Left colon (tissue), 2 donors: Measurements from ENCODE around the gene CFAP251. TPM values are rescaled to one million over a fixed set of nuclear protein-coding genes. Genes with fewer than 3 reads are reported as not detected.

Experiments used
- ATAC-seq: fragments of 200-7000 bp; cut with Tn5 transposase; one replicate; pipeline ENCODE4 v1.9.1; 2020; ENCODE audit warnings: mild to moderate bottlenecking, moderate library complexity
- DNase-seq, 2 donors: peaks; one replicate each; pipeline ENCODE4 v3.0.0-alpha.2; 2020
- intact Hi-C, 2 donors: fragments of 100-400 bp; cut with DNase I in 1 of 2; cut with micrococcal nuclease in 1 of 2; formaldehyde crosslinking; loops; one replicate each; pipeline versions ENCODE4 v1.11.2 to v1.14.0; 2022; cut with DNase I, micrococcal nuclease
- total RNA-seq, 2 donors: library from RNA; stranded (reverse); fragmentation: NEBNext Ultra II Directional; extraction: Animal tissue kit (Norgen Biotek cat#: 25700); gene quantifications; one replicate each; pipeline ENCODE4 v1.2.1, GENCODE V29; 2021
- donor health status: DM: no; HTN: no; CAD: no.
- donor health status: DM: yes; HTN: yes; CAD: no.

CFAP251 gene
- total RNA-seq, 2 donors from 2014 or later, result 0.34 to 0.75 TPM

DNA sequence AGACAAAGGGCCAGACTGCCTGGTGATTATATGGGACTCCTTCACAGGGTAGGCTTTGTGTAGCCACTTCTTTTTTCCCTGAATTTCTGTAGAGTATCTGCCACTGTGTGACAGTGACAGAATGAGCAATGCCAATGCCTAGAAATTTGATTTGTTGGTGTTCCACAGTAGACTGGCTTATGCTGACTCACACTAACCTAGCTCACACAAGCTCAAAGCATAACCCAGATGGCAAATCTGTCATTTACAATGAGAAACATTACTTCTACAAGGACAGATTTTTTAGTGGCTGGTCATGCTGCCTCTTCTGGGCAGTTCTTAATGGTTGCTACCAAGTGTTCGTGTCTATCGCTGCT, 15.9 kb downstream of the CFAP251 start:
- intact Hi-C loops, result no loop called here
- ATAC-seq (no peak), DNase-seq (no peak)

DNA sequence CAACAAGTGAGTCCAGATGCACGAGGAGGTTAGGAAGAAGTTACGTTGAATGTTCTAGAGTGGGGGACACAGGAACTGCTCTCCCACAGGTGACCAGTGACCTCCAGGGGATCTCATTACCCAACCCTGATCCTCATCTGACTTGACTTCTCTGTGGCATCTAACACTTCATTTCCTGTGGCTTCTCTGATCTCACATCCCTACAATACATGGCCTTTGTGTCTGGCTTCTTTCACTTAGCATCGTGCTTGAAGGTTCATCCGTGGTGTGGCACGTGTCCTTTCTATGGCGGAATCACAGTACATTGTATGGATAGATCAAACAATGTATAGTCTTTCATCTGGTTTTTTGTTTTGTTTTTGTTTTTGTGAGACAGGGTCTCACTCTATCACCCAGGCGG, 19.3 kb downstream of the CFAP251 start:
- DNase-seq (no peak), ATAC-seq (no peak)
- intact Hi-C loops, result no loop called here

DNA sequence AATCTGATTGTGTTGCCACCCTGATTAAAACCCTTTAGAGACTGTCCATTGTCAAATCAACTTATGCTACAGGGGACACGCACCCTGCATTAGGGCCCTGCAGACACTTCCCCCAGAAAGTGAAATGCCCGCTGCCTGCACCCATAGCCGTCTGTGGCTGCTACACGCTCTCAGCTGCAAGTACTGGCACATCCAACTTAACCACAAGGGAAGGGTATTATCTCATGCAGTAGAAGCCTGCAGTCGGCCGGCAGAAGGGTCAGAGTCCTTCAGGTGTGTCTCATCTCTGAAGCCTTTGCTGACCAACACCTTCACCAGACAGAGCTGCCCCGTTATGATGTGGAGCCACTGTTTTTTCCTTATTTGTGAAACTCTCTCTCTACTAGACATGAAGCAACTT, 20.8 kb downstream of the CFAP251 start:
- intact Hi-C loops, result no loop called here
- DNase-seq, result peak; percentile 29 to 34
- ATAC-seq, result peak; percentile 97

DNA sequence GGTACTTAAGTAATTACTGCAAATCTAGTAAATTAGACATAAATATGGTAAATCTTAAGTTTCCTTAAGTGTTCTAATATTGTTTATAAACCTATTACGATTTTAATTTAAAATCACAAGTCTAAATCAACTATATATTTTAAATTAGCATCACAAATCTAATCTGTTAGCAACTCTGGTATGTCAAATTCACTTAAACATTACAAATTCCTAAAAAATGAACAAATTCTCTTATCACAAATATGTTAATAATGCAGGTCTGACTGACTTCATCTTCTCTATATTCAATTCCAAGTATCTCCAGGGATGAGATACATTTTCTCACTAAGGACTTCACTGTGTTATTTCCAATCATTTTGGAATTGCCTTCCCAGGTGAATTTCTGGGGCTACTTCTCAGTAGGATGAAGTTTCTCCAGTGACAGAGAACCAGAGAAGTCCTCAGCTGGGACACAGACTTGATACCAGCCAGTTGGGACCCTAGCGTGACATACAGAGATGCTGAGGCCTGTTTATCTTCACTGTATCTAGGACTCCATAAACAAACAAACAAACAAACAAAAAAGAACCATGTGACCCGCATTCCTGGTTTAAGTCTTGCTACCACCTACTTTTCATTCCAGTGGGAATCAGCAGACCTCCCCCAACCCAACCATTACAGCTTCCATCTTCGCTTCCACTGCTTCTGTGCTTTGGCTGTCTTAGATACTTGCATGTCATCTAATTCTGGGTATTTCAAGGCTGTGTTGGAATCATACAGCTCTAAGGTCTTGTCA, 21.8 kb downstream of the CFAP251 start:
- no peak for ATAC-seq
- DNase-seq, result no peak
- intact Hi-C loops, result no loop called here

DNA sequence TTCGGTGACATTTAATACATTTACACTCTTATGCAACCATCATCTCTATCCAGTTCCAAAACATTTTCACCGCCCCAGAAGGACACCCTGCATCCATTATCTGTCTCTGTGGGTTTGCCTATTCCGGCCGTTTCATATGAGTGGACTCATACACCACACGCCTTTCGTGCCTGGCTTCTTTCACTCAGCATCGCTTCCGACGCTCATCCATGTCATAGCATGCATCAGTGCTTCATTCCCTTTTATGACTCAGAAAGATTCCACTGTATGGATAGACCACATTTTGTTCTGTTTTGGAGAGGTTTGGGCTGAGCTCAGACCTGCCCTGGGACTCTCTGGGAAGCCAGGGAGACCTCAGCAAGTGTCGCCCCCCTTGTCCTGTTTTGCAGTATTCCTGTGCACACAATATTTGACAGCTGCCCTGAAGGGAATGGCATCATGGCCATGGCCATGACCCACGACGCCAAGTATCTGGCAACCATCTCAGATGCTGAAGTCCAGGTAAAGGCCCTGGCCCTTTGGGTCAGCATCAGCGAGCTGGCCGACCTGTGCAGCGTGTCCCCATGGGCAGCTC, 23.8 kb downstream of the CFAP251 start:
- DNase-seq, result no peak
- intact Hi-C loops, result no loop called here
- ATAC-seq, result no peak

DNA sequence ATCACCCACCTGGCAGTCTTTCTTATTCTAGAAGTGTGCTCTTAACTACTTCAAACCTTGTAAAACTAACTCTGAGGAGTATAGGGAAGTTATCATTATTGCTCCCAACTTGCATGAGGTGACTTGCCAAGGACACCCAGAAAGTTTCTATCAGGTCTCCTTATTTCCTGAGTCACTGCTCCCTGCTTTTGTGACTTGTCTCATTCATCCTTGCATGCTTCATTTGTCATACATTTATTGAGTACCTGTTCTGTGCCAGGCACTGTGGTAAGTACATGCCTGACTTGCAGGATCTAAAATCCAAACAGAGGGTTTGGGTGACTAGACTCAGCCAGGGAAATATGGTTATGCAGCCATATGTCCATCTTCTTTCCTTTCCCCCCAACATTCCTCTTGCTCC, 25.5 kb downstream of the CFAP251 start:
- no peak for DNase-seq
- no peak for ATAC-seq
- intact Hi-C loops, result no loop called here

DNA sequence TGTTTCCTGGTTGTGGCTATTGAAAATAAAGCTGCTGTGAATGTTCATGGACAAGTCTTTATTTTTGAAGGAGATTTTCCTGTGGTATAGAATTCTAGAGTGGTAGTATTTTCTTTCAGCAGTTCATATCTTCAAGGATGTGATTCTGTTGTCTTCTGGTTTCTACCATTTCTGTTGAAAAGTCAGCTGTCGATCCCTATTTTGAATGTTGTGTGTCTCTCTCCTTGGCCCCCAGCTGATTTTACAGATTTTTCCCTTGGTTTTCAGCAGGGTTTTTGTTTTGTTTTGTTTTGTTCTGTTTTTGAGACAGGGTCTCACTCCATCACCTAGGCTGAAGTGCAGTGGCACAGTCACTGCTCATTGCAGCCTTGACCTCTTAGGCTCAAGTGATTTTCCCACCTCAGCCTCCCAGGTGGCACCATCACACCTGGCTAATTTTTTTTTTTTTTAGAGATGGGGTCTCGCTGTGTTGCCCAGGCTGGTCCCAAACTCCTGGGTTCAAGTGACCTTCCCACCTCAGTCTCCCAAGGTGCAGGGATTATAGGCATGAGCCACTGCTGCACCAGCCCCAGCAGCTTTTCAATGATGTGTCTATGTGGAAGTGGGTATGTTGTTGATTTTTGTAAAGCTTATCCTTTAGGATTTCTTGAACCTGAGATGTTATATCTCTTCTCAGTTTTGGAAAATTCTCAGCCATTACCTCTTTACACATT, 28.1 kb downstream of the CFAP251 start:
- ATAC-seq, result no peak
- intact Hi-C loops, result no loop called here

DNA sequence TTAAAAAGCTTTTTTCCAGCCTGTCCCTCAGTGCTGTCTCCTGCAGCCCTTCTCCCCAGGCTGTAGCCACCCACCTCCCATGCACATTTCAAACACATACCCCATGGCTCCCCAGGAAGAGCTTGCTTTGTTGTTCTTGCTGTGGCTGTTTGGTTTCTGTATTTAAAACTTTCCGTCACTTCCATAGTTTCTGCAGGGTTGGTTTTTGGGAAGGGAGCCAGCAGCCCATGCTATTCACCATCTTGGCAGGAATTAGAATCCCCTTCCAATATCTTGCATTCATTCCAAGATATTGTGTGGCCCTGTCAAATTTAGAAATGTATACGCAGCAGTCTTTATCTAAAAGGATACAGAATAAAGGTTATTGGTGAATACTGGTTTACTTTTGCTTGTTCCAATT, 29.6 kb downstream of the CFAP251 start:
- intact Hi-C loops, result no loop called here
- ATAC-seq (no peak), DNase-seq (no peak)

More for the DNA sequence above, 28.1 kb downstream of the CFAP251 start:
- no peak for DNase-seq

DNA sequence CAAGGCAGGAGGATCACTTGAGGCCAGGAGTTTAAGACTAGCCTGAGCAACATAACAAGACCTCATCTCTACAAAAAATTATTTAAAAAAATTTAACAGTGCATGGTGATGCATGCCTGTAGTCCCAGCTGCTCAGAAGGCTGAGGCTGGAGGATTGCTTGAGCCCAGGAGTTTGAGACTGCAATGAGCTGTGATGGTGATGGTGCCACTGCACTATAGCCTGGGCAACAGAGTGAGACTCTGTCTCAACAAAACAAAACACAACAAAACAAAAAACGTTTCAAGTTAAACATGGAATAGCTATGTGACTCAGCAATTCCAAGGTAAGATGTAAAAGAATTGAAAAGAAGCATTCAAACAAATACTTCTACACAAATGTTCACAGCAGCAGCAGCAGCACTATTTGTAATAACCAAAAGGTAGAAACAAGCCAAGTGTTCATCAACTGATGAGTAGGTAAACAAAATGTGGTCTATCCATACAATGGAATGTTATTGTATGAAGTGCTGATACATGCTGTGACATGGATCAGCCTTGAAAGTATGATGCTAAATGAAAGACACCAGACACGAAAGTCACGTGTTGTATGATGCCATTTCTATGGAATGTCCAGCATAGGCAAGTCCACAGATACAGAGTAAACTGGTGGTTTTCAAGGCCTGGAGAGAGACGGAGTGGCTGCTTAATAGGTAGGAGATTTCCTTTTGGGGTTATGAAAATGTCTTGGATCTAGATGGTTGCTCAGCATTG, 31.4 kb downstream of the CFAP251 start:
- DNase-seq (no peak), ATAC-seq (no peak)
- intact Hi-C loops, result no loop called here

DNA sequence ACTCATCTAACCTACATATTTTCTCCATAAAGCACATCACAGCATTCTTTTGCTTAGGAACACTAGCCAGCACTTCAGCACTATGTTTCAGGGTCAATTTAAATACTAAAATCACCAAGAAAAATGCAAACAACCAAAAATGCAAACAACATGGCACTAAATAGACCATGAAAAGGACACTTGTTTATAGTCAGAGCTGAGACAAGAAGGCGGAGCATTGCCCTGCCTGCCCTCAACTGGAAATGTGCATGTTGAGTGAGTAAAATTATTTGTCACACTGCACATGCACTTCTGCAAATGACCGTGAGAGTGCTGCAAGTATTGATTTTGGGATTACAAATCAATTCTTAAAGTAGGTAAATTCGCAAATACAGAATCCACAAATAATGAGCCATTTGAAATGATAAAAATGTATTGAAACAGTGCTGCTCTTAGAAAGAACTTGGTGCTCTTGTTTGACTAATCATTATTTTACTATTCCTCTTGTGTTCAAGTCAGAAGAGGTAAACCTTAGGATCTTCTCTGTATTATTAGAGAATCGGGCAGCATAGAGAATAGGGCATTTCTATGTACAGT, 34.8 kb downstream of the CFAP251 start:
- ATAC-seq (no peak), DNase-seq (no peak)
- intact Hi-C loops, result no loop called here

DNA sequence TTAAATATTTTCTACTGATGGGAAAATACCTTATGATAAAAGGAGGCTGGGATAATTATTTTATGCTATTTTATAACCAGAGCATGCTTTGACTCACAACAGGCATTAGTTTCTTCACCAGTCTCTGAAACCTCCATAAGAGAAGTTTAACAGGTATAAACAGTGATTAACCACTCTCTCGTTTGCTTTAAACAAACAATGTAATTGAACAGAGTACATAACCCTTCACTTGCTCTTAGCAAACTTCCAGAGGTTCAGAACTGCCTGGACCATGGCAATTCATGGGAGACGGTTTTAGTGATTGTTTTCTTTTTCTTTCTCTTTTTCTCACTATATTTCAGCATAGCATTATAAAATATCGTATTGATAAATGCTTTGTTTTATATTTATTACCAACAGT, 35.3 kb downstream of the CFAP251 start:
- ATAC-seq, result peak; percentile 62
- intact Hi-C loops, result no loop called here
- DNase-seq, result no peak

DNA sequence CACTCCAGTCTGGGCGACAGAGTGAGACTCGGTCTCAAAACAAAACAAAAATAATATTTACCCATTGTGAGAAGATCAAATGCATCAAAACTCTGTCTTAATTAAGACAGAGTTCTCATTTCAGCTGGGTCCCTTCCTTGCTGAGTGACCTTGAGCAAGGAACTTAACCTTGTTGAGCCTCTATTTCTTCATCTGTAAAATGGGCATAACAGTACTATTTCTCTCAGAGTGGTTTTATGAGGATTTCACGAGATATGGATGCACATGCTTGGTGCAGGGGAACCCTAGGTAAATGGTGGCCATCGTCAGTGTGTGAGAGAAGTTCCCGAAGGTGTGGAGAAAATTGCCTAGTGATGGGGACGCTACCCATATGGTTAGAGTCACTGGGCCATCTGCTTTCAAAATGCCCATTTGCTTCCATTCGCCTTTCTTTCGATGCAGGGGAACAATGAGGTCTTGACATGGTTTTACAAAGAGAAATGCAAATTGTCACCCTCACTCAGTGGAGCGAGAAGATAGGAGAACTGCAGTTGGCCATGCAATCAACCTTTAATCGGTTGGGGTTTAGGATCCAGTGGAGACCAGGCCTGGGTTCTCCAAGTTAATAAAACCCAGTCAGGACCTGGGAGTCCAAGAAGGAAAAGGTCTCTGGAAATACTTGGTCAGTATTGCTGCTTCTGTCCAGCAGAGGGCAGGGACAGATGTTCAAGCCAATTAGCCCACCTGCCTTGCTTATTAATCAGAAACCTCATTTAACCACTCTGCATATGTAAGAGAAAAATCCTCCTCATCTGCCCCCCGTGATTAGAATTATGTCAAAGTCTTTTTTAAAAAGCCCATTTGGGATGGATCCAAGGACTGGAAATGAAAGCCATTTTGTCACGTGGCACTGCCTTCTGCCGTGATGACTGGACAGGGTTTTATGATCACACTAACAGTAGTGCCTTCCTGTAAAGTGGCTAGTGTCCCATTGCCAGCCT, 37.2 kb downstream of the CFAP251 start:
- intact Hi-C loops, result no loop called here
- no peak for DNase-seq
- ATAC-seq, result peak; percentile 50

DNA sequence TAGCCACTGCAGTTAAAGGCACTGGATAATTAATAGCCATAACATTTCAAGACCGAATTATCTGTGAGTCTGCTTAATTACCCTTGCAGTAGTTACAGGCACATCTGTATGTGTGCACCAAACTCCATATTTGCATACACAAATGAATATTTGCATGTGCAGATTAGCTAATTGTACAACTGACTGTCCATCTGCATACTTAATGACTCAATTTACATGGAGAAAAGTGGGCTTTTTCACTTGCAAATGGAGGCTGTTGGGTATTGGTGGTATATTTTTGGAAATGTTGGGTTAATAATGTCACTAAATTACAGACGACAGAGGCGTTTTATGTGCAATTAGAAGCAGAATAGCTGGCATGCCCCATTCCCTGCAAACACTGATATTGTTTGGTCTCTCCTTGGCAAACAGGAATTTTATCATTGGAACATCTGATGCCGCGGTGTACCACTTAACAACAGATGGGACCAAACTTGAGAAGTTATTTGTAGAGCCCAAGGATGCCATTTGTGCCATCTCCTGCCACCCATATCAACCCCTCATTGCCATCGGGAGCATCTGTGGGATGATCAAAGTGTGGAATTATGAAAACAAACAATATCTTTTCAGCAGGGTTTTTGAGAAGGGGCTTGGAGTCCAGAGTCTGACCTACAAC, 39.6 kb downstream of the CFAP251 start:
- intact Hi-C loops, result no loop called here
- DNase-seq (no peak), ATAC-seq (no peak)

DNA sequence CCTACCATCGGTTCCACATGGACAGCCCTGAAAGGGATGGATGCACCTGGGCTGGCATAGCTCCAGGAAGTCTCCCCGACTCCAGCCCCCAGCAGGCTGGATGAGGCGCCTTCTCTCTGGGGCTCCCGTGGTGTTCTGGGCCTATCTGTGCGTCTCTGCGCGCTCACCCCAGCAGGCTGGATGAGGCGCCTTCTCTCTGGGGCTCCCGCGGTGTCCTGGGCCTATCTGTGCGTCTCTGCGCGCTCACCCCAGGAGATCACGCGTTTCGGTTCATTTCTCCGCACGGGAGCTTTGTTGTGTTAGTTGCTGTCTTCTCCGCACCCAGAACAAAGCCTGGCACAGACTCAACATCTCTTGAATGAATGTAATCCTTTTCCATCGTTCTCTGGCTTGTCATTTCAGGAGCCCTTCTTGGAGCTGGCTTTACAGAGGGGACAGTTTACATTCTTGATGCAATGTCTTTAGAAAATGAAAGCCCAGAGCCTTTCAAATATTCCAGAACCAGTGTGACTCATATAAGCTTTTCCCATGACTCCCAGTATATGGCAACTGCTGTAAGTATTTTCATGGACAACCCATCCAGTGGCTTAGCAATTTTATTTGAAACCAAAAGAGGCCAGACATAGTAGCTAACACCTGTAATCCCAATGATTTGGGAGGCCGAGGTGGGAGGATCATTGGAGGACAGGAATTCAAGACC, 40.3 kb downstream of the CFAP251 start:
- DNase-seq (no peak), ATAC-seq (no peak)
- intact Hi-C loops, result no loop called here

DNA sequence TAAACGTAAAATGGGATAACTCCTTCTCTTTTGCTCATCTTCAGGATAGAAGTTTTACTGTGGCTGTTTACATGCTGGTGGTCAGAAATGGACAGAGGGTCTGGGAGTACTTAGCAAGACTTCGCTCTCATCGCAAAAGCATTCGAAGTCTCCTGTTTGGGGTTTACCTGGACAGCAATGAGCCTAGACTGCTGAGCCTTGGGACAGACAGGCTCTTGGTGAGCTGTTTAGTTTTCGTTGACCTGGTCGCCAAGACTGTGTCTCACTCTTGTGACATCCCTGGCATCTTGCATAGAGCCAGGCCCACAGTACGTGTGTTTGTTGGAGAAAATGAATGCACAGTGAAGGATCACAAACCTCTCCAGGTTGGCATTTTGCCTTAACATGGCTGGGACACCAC, 42.1 kb downstream of the CFAP251 start:
- ATAC-seq, result no peak
- intact Hi-C loops, result no loop called here
- no peak for DNase-seq

DNA sequence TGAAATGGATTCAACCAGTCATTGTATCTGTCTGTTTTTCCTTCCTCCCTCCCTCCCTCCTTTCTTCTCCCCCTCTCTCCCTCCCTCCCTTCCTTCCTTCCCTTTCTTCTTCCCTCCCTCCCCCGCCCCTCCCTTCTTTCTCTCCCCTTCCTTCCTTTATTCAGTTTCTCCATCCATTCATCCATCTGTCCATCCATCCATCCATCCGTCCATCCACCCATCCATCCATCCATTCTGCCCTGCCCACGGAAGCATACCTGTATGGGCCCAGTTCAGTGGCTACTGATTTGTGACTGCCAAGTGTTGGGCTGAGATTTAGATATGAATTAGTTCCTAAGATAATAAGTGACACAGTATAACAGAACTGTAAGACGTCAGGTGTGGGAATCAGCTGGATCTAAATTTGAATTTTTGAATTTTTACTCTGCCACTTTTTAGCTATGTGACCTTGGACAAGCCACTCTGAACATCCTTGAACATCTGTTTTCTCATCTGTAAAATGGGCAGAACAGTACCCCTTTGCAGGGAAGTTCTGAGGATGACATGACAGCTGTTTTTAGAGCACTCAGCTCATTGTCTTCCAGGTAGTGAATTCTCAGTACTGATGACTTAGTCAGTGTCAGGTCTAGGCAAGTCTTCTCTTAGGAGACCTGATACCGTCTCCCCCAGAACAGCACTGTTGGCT, 42.9 kb downstream of the CFAP251 start:
- no peak for ATAC-seq
- intact Hi-C loops, result no loop called here
- no peak for DNase-seq
